H1 (cell line): ENCODE results near the gene PTPRG. TPM values are rescaled to one million over a fixed set of nuclear protein-coding genes. Genes with fewer than 3 reads are reported as not detected.

Source experiments
- CTCF ChIA-PET: fragments of 300-600 bp; sonication (Branson Sonifier 250); formaldehyde crosslinking; loops from one replicate; lab custom pipeline; 2021; ENCODE audit not compliant: partially characterized antibody; lab: Charles Lee
- POLR2A ChIA-PET: fragments of 300-600 bp; sonication (Branson Sonifier 250); formaldehyde crosslinking; loops from one replicate; lab custom pipeline; 2021; ENCODE audit warnings: inconsistent platforms; ENCODE audit not compliant: partially characterized antibody; lab: Charles Lee
- DNase-seq, 2 experiments: peaks; one replicate each; pipeline versions ENCODE4 v3.0.0 to v3.0.0-alpha.2; 2010 to 2022; ENCODE audit warnings: low spot score in 2 of 2, low read depth in 1 of 2, mixed read lengths in 1 of 2
- FAIRE-seq: peaks from 2 replicates; lab custom pipeline; 2011; peaks lifted over from hg19 to GRCh38; lab: Jason Lieb, UNC
- H2AFZ ChIP-seq: 2 replicates; pipeline ENCODE4 v1.8.1; 2012; ENCODE audit warnings: low read length, inconsistent platforms
- H2AK5ac ChIP-seq: 2 replicates; pipeline ENCODE4 v1.6.1; 2013; ENCODE audit warnings: low read depth, low read length
- H2BK120ac ChIP-seq: replicated peaks from 2 replicates; pipeline ENCODE3; 2013; ENCODE audit warnings: low read depth, low read length, inconsistent platforms
- H2BK12ac ChIP-seq: 2 replicates; pipeline ENCODE4 v1.6.1; 2013; ENCODE audit warnings: low read depth, low read length
- H2BK15ac ChIP-seq: 2 replicates; pipeline ENCODE4 v1.6.1; 2013; ENCODE audit warnings: low read length
- H2BK20ac ChIP-seq: 2 replicates; pipeline ENCODE4 v1.6.1; 2013; ENCODE audit warnings: low read length
- H2BK5ac ChIP-seq: 2 replicates; pipeline ENCODE4 v1.6.1; 2013; ENCODE audit warnings: low read depth, low read length
- H3K14ac ChIP-seq: 2 replicates; pipeline ENCODE4 v1.6.1; 2013; ENCODE audit warnings: inconsistent platforms; ENCODE audit not compliant: insufficient read length
- H3K18ac ChIP-seq: 2 replicates; pipeline ENCODE4 v1.6.1; 2013; ENCODE audit warnings: low read length; ENCODE audit errors: extremely low read depth
- H3K23ac ChIP-seq: 2 replicates; pipeline ENCODE4 v1.6.1; 2013; ENCODE audit warnings: inconsistent platforms; ENCODE audit not compliant: insufficient read length
- H3K23me2 ChIP-seq: 2 replicates; pipeline ENCODE4 v1.6.1; 2013; ENCODE audit warnings: low read depth, low read length
- H3K27ac ChIP-seq: 2 replicates; pipeline ENCODE4 v1.6.1; 2011; ENCODE audit warnings: low read depth, low read length, inconsistent platforms
- H3K27me3 ChIP-seq, 4 experiments: replicated peaks in 1 of 4; 1 replicate in 1 of 4; 2 replicates in 3 of 4; pipeline versions ENCODE4 v1.6.1 to v1.8.1; 2011 to 2013; ENCODE audit warnings: low read length in 3 of 4, mild to moderate bottlenecking in 3 of 4, inconsistent platforms in 2 of 4, mixed read lengths in 2 of 4, moderate library complexity in 1 of 4; ENCODE audit not compliant: control insufficient read depth in 3 of 4, insufficient read depth in 3 of 4; ENCODE audit errors: extremely low read depth in 1 of 4
- H3K36me3 ChIP-seq, 4 experiments: 2 replicates each; pipeline versions ENCODE4 v1.6.1 to v1.8.1; 2011 to 2013; ENCODE audit warnings: mild to moderate bottlenecking in 4 of 4, low read length in 3 of 4, moderate library complexity in 2 of 4, control low read depth in 1 of 4, inconsistent platforms in 1 of 4; ENCODE audit not compliant: insufficient read depth in 4 of 4, control insufficient read depth in 2 of 4
- H3K4ac ChIP-seq: replicated peaks from 2 replicates; pipeline ENCODE3; 2013; ENCODE audit warnings: low read length, low read depth, mixed read lengths, inconsistent platforms; ENCODE audit not compliant: insufficient read length
- H3K4me1 ChIP-seq, 4 experiments: replicated peaks in 1 of 4; 1 replicate in 1 of 4; 2 replicates in 3 of 4; pipeline versions ENCODE4 v1.6.1 to v1.8.1; 2011 to 2013; ENCODE audit warnings: low read length in 3 of 4, inconsistent platforms in 2 of 4, mixed read lengths in 1 of 4; ENCODE audit not compliant: insufficient read depth in 4 of 4, control insufficient read depth in 3 of 4
- H3K4me2 ChIP-seq, 2 experiments: 2 replicates each; pipeline versions ENCODE4 v1.6.1 to v1.8.1; 2011 to 2013; ENCODE audit warnings: low read depth in 2 of 2, low read length in 2 of 2, control low read depth in 1 of 2, inconsistent platforms in 1 of 2, mild to moderate bottlenecking in 1 of 2; ENCODE audit not compliant: insufficient read depth in 1 of 2
- H3K4me3 ChIP-seq, 4 experiments: fragments of 200-600, 300-600 bp in 1 of 4; sonication (generic), shearing (Covaris generic), sonication (Bioruptor Twin) in 1 of 4; 2 replicates each; pipeline versions ENCODE4 v1.5.1 to v1.8.1; 2011 to 2016; ENCODE audit warnings: low read length in 4 of 4, low read depth in 3 of 4, control low read depth in 2 of 4, inconsistent platforms in 2 of 4, mild to moderate bottlenecking in 2 of 4, mixed read lengths in 1 of 4, moderate library complexity in 1 of 4; ENCODE audit not compliant: insufficient read depth in 2 of 4; ENCODE audit errors: extremely low read depth in 1 of 4
- H3K56ac ChIP-seq: replicated peaks from 2 replicates; pipeline ENCODE3; 2013; ENCODE audit warnings: low read depth, mild to moderate bottlenecking, mixed read lengths, low read length, inconsistent platforms; ENCODE audit not compliant: insufficient read length
- H3K79me1 ChIP-seq: 2 replicates; pipeline ENCODE4 v1.6.1; 2013; ENCODE audit warnings: low read depth, low read length, control low read depth
- H3K79me2 ChIP-seq, 2 experiments: 2 replicates each; pipeline versions ENCODE4 v1.6.1 to v1.8.1; 2012 to 2013; ENCODE audit warnings: low read length in 2 of 2, mild to moderate bottlenecking in 2 of 2, inconsistent platforms in 1 of 2; ENCODE audit not compliant: insufficient read depth in 2 of 2, control insufficient read depth in 1 of 2
- H3K9ac ChIP-seq, 4 experiments: replicated peaks in 1 of 4; 1 replicate in 1 of 4; 2 replicates in 3 of 4; pipeline versions ENCODE4 v1.6.1 to v1.8.1; 2011 to 2013; ENCODE audit warnings: low read depth in 3 of 4, low read length in 3 of 4, control low read depth in 2 of 4, mild to moderate bottlenecking in 2 of 4, moderate library complexity in 2 of 4, inconsistent platforms in 1 of 4; ENCODE audit errors: extremely low read depth in 1 of 4
- H3K9me3 ChIP-seq, 2 experiments: 2 replicates each; pipeline versions ENCODE4 v1.6.1 to v1.8.1; 2012 to 2013; ENCODE audit warnings: mild to moderate bottlenecking in 2 of 2, moderate library complexity in 2 of 2, control low read depth in 1 of 2, inconsistent platforms in 1 of 2, low read depth in 1 of 2, low read length in 1 of 2, mixed read lengths in 1 of 2; ENCODE audit not compliant: insufficient read depth in 2 of 2
- H4K20me1 ChIP-seq, 2 experiments: replicated peaks in 1 of 2; 2 replicates each; pipeline versions ENCODE3 to v1.8.1; 2011 to 2013; ENCODE audit warnings: inconsistent platforms in 2 of 2, low read length in 2 of 2, mild to moderate bottlenecking in 1 of 2; ENCODE audit not compliant: insufficient read depth in 2 of 2, control insufficient read depth in 1 of 2
- H4K5ac ChIP-seq: 2 replicates; pipeline ENCODE4 v1.6.1; 2013; ENCODE audit warnings: low read length, low read depth, mixed read lengths, inconsistent platforms; ENCODE audit not compliant: insufficient read length
- H4K8ac ChIP-seq: 2 replicates; pipeline ENCODE4 v1.8.0; 2013; ENCODE audit warnings: mild to moderate bottlenecking, moderate library complexity, low read length, inconsistent platforms; ENCODE audit not compliant: insufficient read depth; ENCODE audit errors: extremely low read depth
- H4K91ac ChIP-seq: replicated peaks from 2 replicates; pipeline ENCODE3; 2013; ENCODE audit warnings: low read length, mixed read lengths, inconsistent platforms; ENCODE audit not compliant: insufficient read length
- CTBP2 ChIP-seq: IDR thresholded peaks from 2 replicates; pipeline ENCODE4 v1.7.0; 2011; ENCODE audit warnings: borderline replicate concordance, mild to moderate bottlenecking, moderate library complexity, mixed read lengths, low read length; ENCODE audit not compliant: insufficient read depth, insufficient read length
- KDM1A ChIP-seq: fragments of 200-600, 300-600 bp; sonication (generic); IDR thresholded peaks from 2 replicates; pipeline ENCODE4 v1.7.1; 2016; ENCODE audit warnings: mild to moderate bottlenecking, low read length, borderline replicate concordance
- SAP30 ChIP-seq: fragments of 300-600 bp; sonication (generic); IDR thresholded peaks from 2 replicates; pipeline ENCODE4 v1.7.1; 2012; ENCODE audit warnings: low read length, moderate library complexity, mild to moderate bottlenecking, inconsistent platforms; ENCODE audit not compliant: insufficient read depth, insufficient replicate concordance
- SUZ12 ChIP-seq: fragments of 200-600 bp; sonication (generic); IDR thresholded peaks from 2 replicates; pipeline ENCODE4 v1.6.1; 2012; ENCODE audit warnings: mild to moderate bottlenecking, inconsistent platforms, low read length, moderate library complexity, mixed read lengths
- WGBS, 2 experiments: shearing (Covaris generic) in 1 of 2; methylation state at CpG; one replicate each; pipeline versions ENCODE4 v1.1.6 to v1.1.7; 2013 to 2015; ENCODE audit warnings: low lambda C conversion rate in 2 of 2, mixed read lengths in 2 of 2, inconsistent platforms in 1 of 2, low coverage in 1 of 2, missing lambda C conversion rate in 1 of 2; ENCODE audit not compliant: insufficient replicate concordance in 2 of 2, insufficient coverage in 1 of 2, insufficient read length in 1 of 2; ENCODE audit errors: extremely low coverage in 1 of 2, missing lambda C conversion rate in 1 of 2; 5-methylcytosine and 5-hydroxymethylcytosine counted together
- polyA plus RNA-seq, 7 experiments: library from polyadenylated mRNA; depleted of rRNA in 3 of 7; stranded (reverse) in 5 of 7; unstranded in 2 of 7; fragments of >200 nt in 5 of 7; fragments of 200-250 nt in 2 of 7; gene quantifications; 1 replicate in 5 of 7; 2 replicates in 1 of 7; 4 replicates in 1 of 7; pipeline versions ENCODE4 v1.2.1 to v1.2.3, GENCODE V29; 2011 to 2013; ENCODE audit warnings: missing spikeins in 2 of 7, mixed read lengths in 2 of 7
- total RNA-seq: library from RNA; stranded (reverse); fragmentation: NEBNext Ultra II Directional; extraction: Animal tissue kit (Norgen Biotek cat#: 25700); gene quantifications from 2 replicates; pipeline ENCODE4 v1.2.1, GENCODE V29; 2021

PTPRG gene
- total and polyA plus RNA-seq, 2 of the 8 experiments (the other 6 are each of a cell fraction or from before 2014, with no cell fraction given) = 23.3 to 96.2 TPM

DNA sequence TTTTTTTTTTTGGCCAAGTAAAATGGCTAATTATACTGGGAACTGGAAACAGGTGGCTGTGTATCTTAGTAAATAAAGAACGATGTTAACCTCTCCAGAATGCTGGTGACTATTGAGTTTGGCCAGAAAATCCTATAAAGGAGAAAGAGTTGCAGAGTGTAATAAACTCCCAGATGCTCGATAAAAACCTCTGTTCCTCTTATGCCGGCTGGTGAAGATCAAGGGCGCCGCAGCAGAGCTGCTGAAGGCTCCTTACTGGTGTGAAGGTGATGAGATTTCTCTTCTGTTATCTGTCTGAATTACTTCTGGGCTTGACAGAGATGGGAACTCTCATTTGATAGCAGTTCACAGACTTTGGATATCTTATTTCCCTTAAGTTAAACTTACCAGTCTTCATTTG is 104.6 kb downstream of the PTPRG start:
- H3K27ac ChIP-seq = no peak overlapping the region
- no peak overlapping the region for H3K14ac ChIP-seq
- no peak overlapping the region for H3K9ac ChIP-seq
- TF ChIP-seq KDM1A (no peak), CTBP2 (no peak), SAP30 (no peak), SUZ12 (no peak)
- TF ChIP-seq, all 59 proteins: peak for 0
- H3K36me3 ChIP-seq = peaks cover 0 to 5% (median 2%) of the 10 kb centered on the region in 4 experiments; a peak in 2 of 8 replicates
- H2BK12ac ChIP-seq = no peak overlapping the region
- H2AFZ ChIP-seq = no peak overlapping the region
- H3K23ac ChIP-seq = no peak overlapping the region
- DNase-seq (no peak), FAIRE-seq (no peak)
- H3K56ac ChIP-seq = no peak overlapping the region
- H4K5ac ChIP-seq = no peak overlapping the region
- H3K4me1 ChIP-seq = peaks cover 3 to 25% (median 16%) of the 10 kb centered on the region in 4 experiments
- H4K8ac ChIP-seq = no peak overlapping the region
- H2BK120ac ChIP-seq = no peak overlapping the region
- ChIA-PET POLR2A (interaction anchor here (0.6 to 1.3 kb wide), 6 partner anchors 12 to 113 kb away, joined by 3 to 7 read pairs (median 3); no protein-coding TSS in a partner anchor), CTCF (no interaction called here)
- H3K27me3 ChIP-seq = no peaks in the 10 kb centered on the region
- H3K18ac ChIP-seq = no peak overlapping the region
- no peak overlapping the region for H2BK5ac ChIP-seq
- peaks cover 15 to 100% of the 10 kb centered on the region in 2 experiments for H3K79me2 ChIP-seq
- no peak overlapping the region for H3K4me3 ChIP-seq
- H3K4me2 ChIP-seq = no peak overlapping the region
- H2AK5ac ChIP-seq = no peak overlapping the region
- H3K4ac ChIP-seq = no peak overlapping the region
- no peaks in the 10 kb centered on the region for H3K9me3 ChIP-seq
- H3K23me2 ChIP-seq = no peaks in the 10 kb centered on the region
- H3K79me1 ChIP-seq = peaks cover 10% of the 10 kb centered on the region
- H2BK15ac ChIP-seq = no peak overlapping the region
- peaks cover 14 to 29% of the 10 kb centered on the region in 2 experiments for H4K20me1 ChIP-seq
- 85% methylated on average over 5 of the region's 5 CpGs; no CpG with 5 or more reads in 1 of the 2 experiments for WGBS, 2 experiments
- H2BK20ac ChIP-seq = no peak overlapping the region
- H4K91ac ChIP-seq = no peak overlapping the region
